ENCODE results near the gene NNAT. TPM values are rescaled to one million over a fixed set of nuclear protein-coding genes. Genes with fewer than 3 reads are reported as not detected.

The NNAT gene
- total RNA-seq, 2 experiments from 2014 or later: 0.48 TPM; not detected in 1

- POLR2A ChIA-PET: no interaction called here
- intact Hi-C loops (cut with micrococcal nuclease): no loop called here
- CTCF ChIA-PET: no interaction called here
- no peaks in the 10 kb centered on the region for H3K4me1 Mint-ChIP-seq (ENCODE audit: low read depth)
- H3K27me3 Mint-ChIP-seq: no peaks in the 10 kb centered on the region
- H3K4me3 Mint-ChIP-seq: no peak overlapping the region
- DNase-seq: no peak
- no peaks in the 10 kb centered on the region for H3K9me3 Mint-ChIP-seq
- H3K36me3 Mint-ChIP-seq: peaks cover 3% of the 10 kb centered on the region
- H3K27ac Mint-ChIP-seq: no peak overlapping the region
These were observed 15.5 kb upstream of the NNAT start for GRCh38 chr20:37505263-37506151.

DNA sequence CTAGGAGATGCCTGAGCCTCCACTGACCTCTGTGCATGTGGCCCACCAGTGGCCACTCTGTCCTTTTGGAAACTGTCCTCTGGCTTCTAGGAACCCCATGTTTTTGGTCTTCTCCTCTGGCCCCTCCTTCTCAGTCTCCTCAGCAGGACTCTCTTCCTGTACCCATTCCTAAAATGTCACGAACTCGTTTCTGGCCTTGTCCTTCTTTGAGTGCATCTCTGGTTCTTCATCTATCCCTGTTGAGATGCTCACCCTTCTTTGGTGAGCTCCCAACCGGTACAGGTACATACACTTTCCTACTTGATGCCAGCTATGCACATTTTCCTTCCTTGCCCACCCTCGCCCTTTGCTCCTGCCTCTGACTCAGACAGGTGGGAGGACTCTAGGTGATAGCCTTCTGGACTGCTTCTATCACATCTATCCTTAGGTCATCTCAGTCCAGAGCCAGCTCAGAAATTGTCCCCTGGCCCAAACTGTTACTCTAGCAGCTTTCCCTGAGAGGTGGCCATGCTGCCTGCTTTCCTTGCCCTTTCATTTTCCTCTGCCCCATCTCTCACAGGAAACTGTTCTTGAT, 14.8 kb upstream of the NNAT start:
- H3K9me3 Mint-ChIP-seq: no peaks in the 10 kb centered on the region
- H3K36me3 Mint-ChIP-seq: peaks cover 5% of the 10 kb centered on the region
- intact Hi-C loops (cut with micrococcal nuclease): no loop called here
- no peak overlapping the region for H3K27ac Mint-ChIP-seq
- H3K4me1 Mint-ChIP-seq (ENCODE audit: low read depth): no peaks in the 10 kb centered on the region
- no peak overlapping the region for H3K4me3 Mint-ChIP-seq
- ChIA-PET POLR2A (no interaction called here), CTCF (interaction anchor here (0.7 kb wide), 1 partner anchor 237 kb away, joined by 3 read pairs; no protein-coding TSS in a partner anchor)
- DNase-seq: no peak
- H3K27me3 Mint-ChIP-seq: no peaks in the 10 kb centered on the region

- intact Hi-C loops (cut with micrococcal nuclease): no loop called here
- H3K4me3 Mint-ChIP-seq: no peak overlapping the region
- no peaks in the 10 kb centered on the region for H3K27me3 Mint-ChIP-seq
- no peaks in the 10 kb centered on the region for H3K4me1 Mint-ChIP-seq (ENCODE audit: low read depth)
- POLR2A ChIA-PET: no interaction called here
- DNase-seq: no peak
- H3K27ac Mint-ChIP-seq: no peak overlapping the region
- CTCF ChIA-PET: no interaction called here
- H3K9me3 Mint-ChIP-seq: no peaks in the 10 kb centered on the region
- peaks cover 5% of the 10 kb centered on the region for H3K36me3 Mint-ChIP-seq
These were observed 10.8 kb upstream of the NNAT start for GRCh38 chr20:37510226-37510625.

DNA sequence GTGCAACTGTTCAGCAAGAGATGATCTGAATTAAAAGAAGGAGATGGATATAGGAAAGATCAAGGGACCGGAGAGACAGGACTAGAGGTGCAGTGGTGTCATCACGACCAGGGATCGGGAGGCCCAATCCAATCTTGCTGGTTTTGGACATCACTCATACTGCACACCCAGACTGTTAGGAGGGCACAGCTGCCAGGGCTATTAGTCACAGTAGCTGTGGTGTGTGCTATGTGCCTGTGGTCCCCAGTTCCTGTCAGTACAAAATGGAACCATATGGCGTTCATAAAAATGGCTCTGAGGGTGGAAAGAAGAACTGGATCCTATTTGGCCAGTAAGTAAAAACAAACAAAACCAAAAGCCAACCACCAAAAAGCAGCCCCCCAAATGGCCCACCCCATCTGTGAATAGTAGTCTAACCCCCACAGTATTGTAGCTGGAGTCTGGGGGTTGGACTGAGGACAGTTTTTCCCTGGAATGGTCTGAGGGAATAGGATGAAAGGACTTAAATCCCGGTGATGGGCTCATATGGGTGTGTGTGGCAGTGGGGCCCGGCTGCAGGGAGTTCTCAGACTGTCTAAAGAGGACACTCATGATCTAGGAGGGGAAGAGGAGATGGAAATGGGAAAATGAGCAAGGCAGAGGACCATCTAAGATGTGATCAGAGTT, 9.3 kb upstream of the NNAT start:
- CTCF ChIA-PET: no interaction called here
- H3K4me3 Mint-ChIP-seq: no peak overlapping the region
- no peak for DNase-seq
- H3K4me1 Mint-ChIP-seq (ENCODE audit: low read depth): no peaks in the 10 kb centered on the region
- H3K9me3 Mint-ChIP-seq: no peaks in the 10 kb centered on the region
- peaks cover 5% of the 10 kb centered on the region for H3K36me3 Mint-ChIP-seq
- H3K27ac Mint-ChIP-seq: no peak overlapping the region
- POLR2A ChIA-PET: no interaction called here
- intact Hi-C loops (cut with micrococcal nuclease): no loop called here
- no peaks in the 10 kb centered on the region for H3K27me3 Mint-ChIP-seq

GRCh38 chr20:37513779-37514359, 7.2 kb upstream of the NNAT start:
- Mint-ChIP-seq H3K4me3 (no peak overlapping the region), H3K36me3 (peaks cover 5% of the 10 kb centered on the region), H3K27me3 (no peaks in the 10 kb centered on the region), H3K9me3 (no peaks in the 10 kb centered on the region), H3K27ac (no peak overlapping the region), H3K4me1 (ENCODE audit: low read depth) (peaks cover 3% of the 10 kb centered on the region)
- CTCF ChIA-PET: no interaction called here
- intact Hi-C loops (cut with micrococcal nuclease): no loop called here
- POLR2A ChIA-PET: no interaction called here
- no peak for DNase-seq

- ChIA-PET POLR2A (no interaction called here), CTCF (no interaction called here)
- intact Hi-C loops (cut with micrococcal nuclease): no loop called here
- peaks cover 13% of the 10 kb centered on the region for H3K36me3 Mint-ChIP-seq
- no peak for DNase-seq
- no peaks in the 10 kb centered on the region for H3K27me3 Mint-ChIP-seq
- H3K9me3 Mint-ChIP-seq: no peaks in the 10 kb centered on the region
- no peak overlapping the region for H3K27ac Mint-ChIP-seq
- H3K4me3 Mint-ChIP-seq: no peak overlapping the region
- H3K4me1 Mint-ChIP-seq (ENCODE audit: low read depth): peaks cover 3% of the 10 kb centered on the region
These were observed 5.2 kb upstream of the NNAT start for GRCh38 chr20:37515876-37516275.

DNA sequence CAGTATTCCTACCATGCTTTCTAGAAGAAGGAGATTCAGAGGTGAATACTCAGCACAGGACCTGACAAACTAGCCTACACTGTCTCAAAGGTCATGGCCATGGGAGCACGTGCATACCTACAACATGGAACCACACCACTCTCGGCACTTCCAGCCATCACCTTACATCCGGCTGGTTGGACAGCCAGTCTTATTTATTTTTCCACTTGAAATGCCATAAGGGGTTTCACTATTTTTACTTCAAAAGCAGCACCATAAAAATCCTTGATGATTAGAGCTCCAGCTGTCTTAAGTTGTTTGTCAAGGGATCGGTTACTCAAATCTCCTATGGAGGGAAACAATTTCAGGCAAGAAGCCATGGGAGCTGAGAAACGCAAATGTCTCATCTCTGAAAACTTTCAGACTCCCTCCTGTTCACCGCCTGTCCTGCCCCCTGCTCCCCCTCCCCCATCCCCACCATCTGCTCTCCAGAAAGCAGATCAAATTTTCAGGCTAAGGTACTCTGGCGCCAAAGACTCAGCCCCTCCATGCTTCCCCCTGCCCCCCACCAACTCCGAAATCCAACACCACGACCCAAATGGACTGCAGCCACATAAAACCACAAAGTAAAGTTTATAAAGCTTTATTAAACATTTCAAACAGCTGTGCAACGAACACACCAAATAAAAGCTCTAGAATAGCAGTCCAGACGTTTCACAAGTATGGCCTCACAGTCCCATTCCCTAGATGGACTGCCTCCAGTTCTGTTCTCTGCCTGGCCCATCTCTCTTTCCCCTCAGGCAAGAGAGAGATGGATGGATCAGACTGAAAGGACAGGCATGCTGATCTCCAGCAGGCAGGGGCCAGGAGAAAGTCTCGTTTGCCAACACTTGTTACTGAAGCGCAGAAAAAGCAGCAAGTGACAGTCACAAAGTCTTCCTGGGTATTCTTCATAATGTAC, 4.0 kb upstream of the NNAT start:
- H3K27me3 Mint-ChIP-seq: no peaks in the 10 kb centered on the region
- no peaks in the 10 kb centered on the region for H3K9me3 Mint-ChIP-seq
- intact Hi-C loops (cut with micrococcal nuclease): no loop called here
- POLR2A ChIA-PET: no interaction called here
- H3K36me3 Mint-ChIP-seq: peaks cover 12% of the 10 kb centered on the region
- CTCF ChIA-PET: no interaction called here
- H3K4me3 Mint-ChIP-seq: no peak overlapping the region
- DNase-seq: no peak
- H3K4me1 Mint-ChIP-seq (ENCODE audit: low read depth): peaks cover 5% of the 10 kb centered on the region
- no peak overlapping the region for H3K27ac Mint-ChIP-seq

GRCh38 chr20:37518059-37518458, 3.0 kb upstream of the NNAT start:
- peaks cover 12% of the 10 kb centered on the region for H3K36me3 Mint-ChIP-seq
- no peaks in the 10 kb centered on the region for H3K27me3 Mint-ChIP-seq
- H3K27ac Mint-ChIP-seq: no peak overlapping the region
- DNase-seq: no peak
- no peaks in the 10 kb centered on the region for H3K9me3 Mint-ChIP-seq
- intact Hi-C loops (cut with micrococcal nuclease): no loop called here
- no peak overlapping the region for H3K4me3 Mint-ChIP-seq
- ChIA-PET POLR2A (no interaction called here), CTCF (no interaction called here)
- peaks cover 6% of the 10 kb centered on the region for H3K4me1 Mint-ChIP-seq (ENCODE audit: low read depth)

- H3K4me3 Mint-ChIP-seq: no peak overlapping the region
- peaks cover 13% of the 10 kb centered on the region for H3K4me1 Mint-ChIP-seq (ENCODE audit: low read depth)
- intact Hi-C loops (cut with micrococcal nuclease): no loop called here
- H3K9me3 Mint-ChIP-seq: no peaks in the 10 kb centered on the region
- POLR2A ChIA-PET: no interaction called here
- H3K27me3 Mint-ChIP-seq: no peaks in the 10 kb centered on the region
- CTCF ChIA-PET: interaction anchor here (1.4 kb wide), 1 partner anchor 16 kb away, joined by 5 read pairs; no protein-coding TSS in a partner anchor
- no peak for DNase-seq
- peaks cover 12% of the 10 kb centered on the region for H3K36me3 Mint-ChIP-seq
- H3K27ac Mint-ChIP-seq: no peak overlapping the region
These were observed 2.2 kb upstream of the NNAT start for GRCh38 chr20:37518606-37519507.

GRCh38 chr20:37519508-37520418, 1.3 kb upstream of the NNAT start:
- POLR2A ChIA-PET: no interaction called here
- intact Hi-C loops (cut with micrococcal nuclease): no loop called here
- DNase-seq: no peak
- Mint-ChIP-seq H3K4me3 (no peak overlapping the region), H3K4me1 (ENCODE audit: low read depth) (peaks cover 22% of the 10 kb centered on the region), H3K36me3 (peaks cover 12% of the 10 kb centered on the region), H3K9me3 (no peaks in the 10 kb centered on the region), H3K27ac (no peak overlapping the region), H3K27me3 (no peaks in the 10 kb centered on the region)
- CTCF ChIA-PET: interaction anchor here (0.5 to 1.4 kb wide), 2 partner anchors 15 to 341 kb away, joined by 4 to 5 read pairs; partner anchors contain the start of gene RPN2
